ENCODE results near the gene PDHX.
"Not testable (repeated sequence)": the region's sequence is repeated elsewhere in the genome, so short reads cannot be mapped to it uniquely, and the experiment has no call there.

PDHX gene

DNA sequence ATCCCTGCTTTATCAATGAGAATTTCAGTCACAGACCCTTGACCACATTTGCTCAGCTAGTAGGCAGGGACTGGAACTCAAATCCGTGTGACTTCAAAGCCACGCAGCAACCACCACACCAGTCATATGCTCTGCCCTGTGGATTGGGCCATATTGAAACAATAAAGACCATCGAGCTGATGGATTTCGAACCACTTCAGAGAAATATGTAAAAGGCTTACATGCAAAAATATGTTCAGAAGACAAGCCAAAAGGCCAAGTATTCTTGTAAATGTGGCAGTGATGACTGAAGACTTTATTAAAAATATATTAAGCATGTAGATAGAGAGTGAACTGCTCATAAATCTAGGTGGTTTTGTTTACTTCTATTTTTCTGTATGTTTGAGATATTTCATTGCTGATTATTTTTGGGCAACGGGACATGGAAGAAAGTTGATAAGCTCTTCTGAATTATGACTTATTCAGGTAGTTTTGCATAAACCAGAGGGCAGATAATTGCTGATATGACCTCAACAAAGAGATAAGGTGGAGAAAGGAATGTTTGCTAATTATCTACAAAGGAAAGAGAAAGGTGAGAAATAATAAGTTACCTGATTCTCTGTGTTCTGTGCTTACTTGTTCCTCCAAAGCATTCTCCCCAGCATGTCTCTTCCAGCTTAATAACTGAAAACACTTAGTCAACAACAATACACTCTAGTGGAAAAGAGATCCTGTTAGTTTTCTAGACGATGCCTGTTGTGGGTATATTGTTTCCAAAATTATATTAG, 99.4 kb downstream of the PDHX start:
- FAIRE-seq (no peak), DNase-seq (ENCODE audit: low spot score) (no peak)

DNA sequence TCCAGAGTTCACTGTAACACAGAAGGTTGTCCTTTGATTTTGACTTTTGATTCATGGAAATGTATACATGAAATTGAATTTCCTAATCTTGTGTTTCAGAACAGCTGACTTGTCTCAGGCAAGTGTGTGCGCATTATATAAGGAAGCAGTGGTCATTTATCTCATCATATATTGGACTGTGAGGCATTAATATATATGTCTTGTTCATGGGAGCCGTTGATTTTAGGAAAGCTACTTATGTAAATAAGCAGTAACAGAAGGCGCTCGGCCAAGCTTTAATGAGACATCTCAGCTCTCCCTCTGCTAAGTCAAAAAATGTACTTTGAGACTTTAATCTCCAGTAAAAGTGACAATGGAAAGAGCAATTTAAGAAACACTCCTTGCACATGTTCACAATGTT, 100.5 kb downstream of the PDHX start:
- DNase-seq (ENCODE audit: low spot score) (no peak), FAIRE-seq (no peak)

DNA sequence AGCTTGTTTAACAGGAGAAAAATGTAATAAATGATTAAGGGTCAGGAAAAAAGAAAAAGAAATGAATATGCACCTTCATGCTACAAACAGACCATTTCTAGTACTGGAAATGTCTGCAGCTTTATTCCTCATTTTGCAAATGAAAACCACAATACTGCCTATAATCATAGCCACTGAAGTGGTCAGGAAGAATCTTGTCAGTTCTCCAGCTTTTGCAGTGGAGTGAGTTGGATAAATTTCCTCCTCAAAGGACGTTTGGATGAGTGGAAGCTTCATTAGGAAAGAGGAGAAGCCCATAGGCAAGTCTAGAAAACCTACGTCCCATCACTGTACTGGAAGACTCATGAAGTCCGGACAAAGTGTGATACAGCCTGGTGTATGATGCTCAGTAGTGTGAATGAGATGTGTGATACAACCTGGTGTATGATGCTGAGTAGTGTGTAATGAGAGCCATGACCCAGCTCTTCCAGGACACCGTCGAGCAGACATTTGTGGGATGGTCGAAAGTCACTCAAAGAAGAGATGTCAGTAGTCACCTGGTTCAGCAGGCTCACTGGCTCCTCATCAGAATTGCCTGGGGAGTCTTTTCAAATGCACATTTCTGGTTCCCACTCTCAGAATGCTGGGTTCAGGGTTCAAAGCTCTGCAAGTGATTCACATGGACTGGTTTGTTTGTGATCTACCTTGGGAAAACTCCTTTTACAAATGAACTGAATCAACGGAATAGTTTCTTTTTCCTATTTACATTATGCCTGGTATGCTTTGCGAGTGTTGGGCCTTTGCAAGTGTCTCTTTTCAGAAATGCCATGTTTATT, 101.3 kb downstream of the PDHX start:
- no peak for FAIRE-seq
- no peak for DNase-seq (ENCODE audit: low spot score)

- FAIRE-seq = no peak
- DNase-seq (ENCODE audit: low spot score) = no peak
These were observed 105.2 kb downstream of the PDHX start for GRCh38 chr11:35021589-35021988.

- FAIRE-seq; DNase-seq (ENCODE audit: low spot score): not testable (repeated sequence)
These were observed 107.5 kb downstream of the PDHX start for GRCh38 chr11:35023940-35024339.

GRCh38 chr11:35028007-35028406, 111.6 kb downstream of the PDHX start:
- DNase-seq (ENCODE audit: low spot score); FAIRE-seq: not testable (repeated sequence)

GRCh38 chr11:35029979-35030682, 113.7 kb downstream of the PDHX start:
- DNase-seq (ENCODE audit: low spot score) (peak; percentile 44), FAIRE-seq (no peak)

DNA sequence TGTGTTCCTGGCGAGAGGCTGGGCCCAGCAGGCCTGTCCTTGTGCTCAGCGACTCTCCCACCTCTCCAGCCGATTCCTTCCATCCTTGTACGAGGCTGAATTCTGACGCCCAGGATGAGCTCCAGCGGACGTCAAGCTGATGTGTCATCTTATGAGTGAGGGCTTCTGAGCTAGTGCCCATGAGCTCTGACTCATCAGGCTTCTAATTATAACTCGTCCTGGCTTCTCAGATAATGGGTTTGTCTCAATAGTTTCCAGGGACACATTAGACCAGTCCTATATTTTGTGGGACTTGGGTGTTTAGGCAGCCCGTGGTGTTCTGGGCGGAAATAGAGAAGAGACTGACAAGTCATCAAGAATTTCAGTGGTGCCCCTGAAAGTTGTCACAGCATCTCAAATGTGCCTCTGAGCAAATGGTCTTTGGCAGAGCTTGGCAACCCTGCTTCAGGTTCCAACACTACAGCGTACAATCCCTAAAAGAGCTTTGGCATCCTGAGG, 114.3 kb downstream of the PDHX start:
- peak; percentile 87 for FAIRE-seq
- DNase-seq (ENCODE audit: low spot score) = peak; percentile 97

- FAIRE-seq (no peak), DNase-seq (ENCODE audit: low spot score) (no peak)
These were observed 114.9 kb downstream of the PDHX start for GRCh38 chr11:35031346-35031745.

DNA sequence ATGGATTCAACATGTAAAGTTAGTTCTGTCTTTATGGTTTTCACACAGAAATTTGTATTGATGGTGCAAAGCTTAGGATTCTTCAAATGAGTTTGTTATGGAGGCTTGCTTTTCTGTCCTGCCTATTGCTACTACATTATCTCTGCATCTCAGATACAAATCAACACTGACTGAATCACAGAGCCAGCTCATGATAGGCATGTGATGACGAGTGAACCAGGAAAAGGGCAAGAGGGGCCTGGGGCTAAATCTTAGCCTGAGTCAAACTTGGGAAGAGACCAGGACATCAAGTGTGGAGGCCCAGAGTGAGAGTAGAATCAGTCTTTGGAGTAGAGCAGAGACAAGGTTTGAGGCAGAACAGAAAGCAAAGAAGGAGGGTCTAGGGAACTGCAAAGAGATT, 115.4 kb downstream of the PDHX start:
- no peak for FAIRE-seq
- peak; percentile 75 for DNase-seq (ENCODE audit: low spot score)

- no peak for DNase-seq (ENCODE audit: low spot score)
- FAIRE-seq = no peak
These were observed 116.6 kb downstream of the PDHX start for GRCh38 chr11:35033011-35033410.

DNA sequence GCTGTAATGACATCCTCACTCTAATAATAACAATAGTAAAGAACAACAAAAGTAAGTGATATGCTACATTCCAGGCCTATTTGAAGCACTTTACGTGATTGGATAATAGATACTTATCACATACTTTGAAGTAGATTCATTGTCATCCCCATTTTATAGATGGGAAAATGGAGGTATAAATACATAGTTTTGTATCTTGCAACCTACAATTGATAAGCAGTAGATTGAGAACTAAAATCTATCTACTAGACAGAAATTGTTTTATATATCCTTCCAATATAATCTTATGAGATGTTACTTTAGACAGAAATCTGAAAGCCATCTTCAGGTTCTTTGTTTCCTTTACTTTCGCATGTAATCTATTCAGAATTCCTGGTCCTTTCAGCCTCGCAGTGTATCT, 118.0 kb downstream of the PDHX start:
- DNase-seq (ENCODE audit: low spot score) (no peak), FAIRE-seq (no peak)

DNA sequence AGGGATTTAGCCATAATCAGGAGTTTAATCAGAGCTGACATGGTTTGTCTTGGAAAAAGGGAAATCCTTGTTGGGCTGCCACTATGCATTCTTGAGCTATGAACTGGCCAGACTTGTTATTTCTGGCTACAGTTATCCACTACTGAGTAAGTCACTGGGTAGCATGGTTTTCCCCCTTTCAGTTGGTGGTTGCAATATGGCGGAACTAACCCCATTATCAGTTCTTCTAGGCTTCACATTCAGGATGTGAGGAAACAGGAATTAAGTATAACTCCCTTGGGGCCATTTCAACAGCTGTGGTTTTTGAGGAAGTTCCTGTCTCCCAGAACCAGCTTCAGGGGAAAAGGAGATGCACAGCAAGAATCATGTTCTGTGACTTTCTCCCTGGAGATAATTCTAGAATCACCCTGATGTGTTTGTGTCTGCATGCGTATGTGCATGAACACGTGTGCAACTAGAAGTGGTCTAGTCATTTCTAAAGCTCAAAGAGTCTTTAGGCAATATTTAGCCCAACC, 119.5 kb downstream of the PDHX start:
- peak; percentile 55 for FAIRE-seq
- DNase-seq (ENCODE audit: low spot score) = peak; percentile 88

DNA sequence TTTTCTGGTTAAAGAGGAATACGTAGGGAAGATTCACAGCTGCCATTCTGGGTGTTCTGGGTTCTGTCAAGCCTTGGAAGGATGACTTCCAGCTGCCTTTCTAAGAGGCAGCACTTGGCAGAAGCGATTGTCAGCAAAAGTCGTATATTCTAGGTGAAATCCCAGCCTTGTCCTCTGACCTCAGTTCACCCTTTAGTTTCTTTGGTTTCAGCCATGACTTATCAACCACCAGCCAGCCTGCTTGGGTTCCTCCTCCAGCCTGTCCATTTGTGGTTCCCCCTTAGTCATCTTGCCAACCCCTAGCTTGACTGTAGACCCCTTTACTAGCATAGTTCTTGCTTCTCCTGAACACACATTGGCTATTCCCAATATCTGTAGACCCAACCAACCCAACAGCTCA, 120.2 kb downstream of the PDHX start:
- FAIRE-seq (no peak), DNase-seq (ENCODE audit: low spot score) (peak; percentile 31)

GRCh38 chr11:35038211-35038928, 122.0 kb downstream of the PDHX start:
- no peak for FAIRE-seq
- no peak for DNase-seq (ENCODE audit: low spot score)

DNA sequence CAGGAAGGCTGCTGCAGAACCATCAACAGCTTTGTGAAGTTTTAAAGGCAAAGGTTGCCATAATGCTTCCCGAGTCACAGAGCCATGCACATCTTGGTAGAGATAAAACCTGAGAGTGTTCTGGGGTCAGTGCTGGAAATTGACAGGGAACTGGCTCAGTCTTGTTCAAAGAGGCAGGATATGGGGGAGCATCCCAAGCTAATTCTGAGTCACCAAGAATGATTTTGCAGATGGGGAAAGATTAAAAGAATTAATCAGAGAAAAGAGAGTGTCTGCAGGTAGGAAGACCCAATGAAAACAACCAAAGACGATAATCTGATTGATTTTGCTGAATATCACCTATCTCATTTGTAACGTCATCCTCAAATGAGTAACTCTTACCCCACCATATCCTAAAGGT, 122.7 kb downstream of the PDHX start:
- no peak for FAIRE-seq
- no peak for DNase-seq (ENCODE audit: low spot score)

- DNase-seq (ENCODE audit: low spot score) = peak; percentile 91
- peak; percentile 70 for FAIRE-seq
These were observed 124.0 kb downstream of the PDHX start for GRCh38 chr11:35040221-35040942.

- DNase-seq (ENCODE audit: low spot score) = no peak
- no peak for FAIRE-seq
These were observed 124.7 kb downstream of the PDHX start for GRCh38 chr11:35041070-35041554.

DNA sequence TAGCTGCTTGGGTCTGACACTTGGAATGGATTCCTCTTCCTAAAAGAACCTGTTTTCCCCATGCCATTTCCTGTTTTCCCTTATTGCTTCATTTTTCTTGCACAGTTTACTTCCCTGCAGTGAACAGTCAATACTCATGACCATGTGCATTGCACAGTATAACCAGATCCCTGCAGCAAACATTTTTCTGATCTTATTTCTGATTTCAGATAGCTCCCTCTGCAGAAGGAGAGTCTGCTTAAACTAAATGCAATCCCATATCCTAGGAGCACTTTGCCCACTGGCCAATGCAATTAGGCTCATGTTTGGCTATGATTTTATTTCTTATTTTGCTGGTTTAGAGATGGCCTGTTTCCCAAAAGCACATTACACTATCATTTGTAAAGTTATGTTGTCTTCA, 125.8 kb downstream of the PDHX start:
- DNase-seq (ENCODE audit: low spot score) = no peak
- no peak for FAIRE-seq

DNA sequence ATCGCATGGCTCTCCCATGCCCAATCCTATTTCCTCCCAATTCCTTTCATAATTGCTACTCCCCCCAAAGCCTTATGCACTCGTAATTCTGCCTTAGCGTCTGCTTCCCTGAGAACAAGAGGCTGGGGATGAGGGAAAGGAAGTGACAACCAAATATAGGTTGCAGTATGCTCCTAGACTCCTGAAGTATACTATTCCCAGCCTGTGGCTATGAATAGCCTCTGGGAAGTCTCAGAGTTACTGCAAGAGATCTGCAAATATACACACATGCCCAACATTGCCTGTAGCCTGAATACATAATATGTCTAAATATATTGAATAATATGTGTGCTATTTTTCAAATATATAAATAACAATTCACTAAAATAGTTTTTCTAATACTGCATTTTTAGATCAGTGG, 126.5 kb downstream of the PDHX start:
- no peak for FAIRE-seq
- DNase-seq (ENCODE audit: low spot score) = no peak
